ENCODE results near the gene HSPA8.

Gene HSPA8

GRCh38 chr11:123061403-123062157 lies at the start of gene HSPA8:
Gene HSPA8 (minus strand): TSS chr11:123062136. CDS start chr11:123061324, 812 bp downstream.
- Histone ChIP-seq H3K27ac (peak within 1 kb of the TSS; percentile 100), H3K36me3 (peaks cover 48% of the 10 kb centered on the region), H3K4me3 (peak within 1 kb of the TSS; percentile 91), H4K20me1 (peaks cover 53% of the 10 kb centered on the region), H3K4me1 (peaks cover 66% of the 10 kb centered on the region), H3K27me3 (no peaks in the 10 kb centered on the region), H3K9me3 (no peaks in the 10 kb centered on the region), H3K9ac (peak within 1 kb of the TSS; percentile 99), H3K4me2 (peak within 1 kb of the TSS; percentile 95)
- no peak for TF ChIP-seq Cebpa-rat (IDR thresholded peaks at IDR 0.05)

- Histone ChIP-seq H3K4me1 (peaks cover 11% of the 10 kb centered on the region), H3K4me3 (no peak overlapping the region), H3K36me3 (no peaks in the 10 kb centered on the region), H3K4me2 (no peak overlapping the region), H4K20me1 (no peaks in the 10 kb centered on the region), H3K27ac (no peak overlapping the region), H3K9me3 (peaks cover 8% of the 10 kb centered on the region; the same call in 1 of the 2 replicates), H3K9ac (no peak overlapping the region), H3K27me3 (no peaks in the 10 kb centered on the region)
- no peak for TF ChIP-seq Cebpa-rat (IDR thresholded peaks at IDR 0.05)
Observed at GRCh38 chr11:123111465-123111864, 49.5 kb upstream of the HSPA8 start.

GRCh38 chr11:123110397-123110796 lies 48.5 kb upstream of the HSPA8 start:
- Histone ChIP-seq H3K4me3 (no peak overlapping the region), H3K27ac (no peak overlapping the region), H4K20me1 (no peaks in the 10 kb centered on the region), H3K27me3 (no peaks in the 10 kb centered on the region), H3K9ac (no peak overlapping the region), H3K4me2 (peak overlapping the region; percentile 41; the same call in 1 of the 2 replicates), H3K36me3 (no peaks in the 10 kb centered on the region), H3K9me3 (0 out of 2 replicates have a peak, but pooled peaks cover under 1% of the 10 kb centered on the region), H3K4me1 (peaks cover 17% of the 10 kb centered on the region)
- TF ChIP-seq Cebpa-rat (IDR thresholded peaks at IDR 0.05): no peak

- Histone ChIP-seq H3K27ac (no peak overlapping the region), H3K4me2 (no peak overlapping the region), H4K20me1 (no peaks in the 10 kb centered on the region), H3K9me3 (no peaks in the 10 kb centered on the region), H3K9ac (no peak overlapping the region), H3K27me3 (no peaks in the 10 kb centered on the region), H3K4me1 (peaks cover 39% of the 10 kb centered on the region), H3K36me3 (no peaks in the 10 kb centered on the region), H3K4me3 (no peak overlapping the region)
- TF ChIP-seq Cebpa-rat (IDR thresholded peaks at IDR 0.05): no peak
Observed at GRCh38 chr11:123107945-123108495, 46.1 kb upstream of the HSPA8 start.

- Histone ChIP-seq H3K27ac (no peak overlapping the region), H3K4me2 (peak overlapping the region; percentile 48; the same call in 1 of the 2 replicates), H3K4me3 (no peak overlapping the region), H3K36me3 (no peaks in the 10 kb centered on the region), H3K27me3 (no peaks in the 10 kb centered on the region), H3K9me3 (no peaks in the 10 kb centered on the region), H4K20me1 (no peaks in the 10 kb centered on the region), H3K9ac (no peak overlapping the region), H3K4me1 (peaks cover 54% of the 10 kb centered on the region)
- TF ChIP-seq Cebpa-rat (IDR thresholded peaks at IDR 0.05): no peak
Observed at GRCh38 chr11:123104697-123105096, 42.8 kb upstream of the HSPA8 start.

- H3K36me3 ChIP-seq: no peaks in the 10 kb centered on the region
- H4K20me1 ChIP-seq: no peaks in the 10 kb centered on the region
- no peak overlapping the region for H3K9ac ChIP-seq
- H3K9me3 ChIP-seq: no peaks in the 10 kb centered on the region
- H3K27ac ChIP-seq: peak overlapping the region; percentile 26; the same call in 1 of the 2 replicates
- no peaks in the 10 kb centered on the region for H3K27me3 ChIP-seq
- peak overlapping the region; percentile 48 for H3K4me2 ChIP-seq
- H3K4me3 ChIP-seq: no peak overlapping the region
- no peak for TF ChIP-seq Cebpa-rat (IDR thresholded peaks at IDR 0.05)
- H3K4me1 ChIP-seq: peaks cover 54% of the 10 kb centered on the region
Observed at GRCh38 chr11:123103326-123103980, 41.5 kb upstream of the HSPA8 start.

- Histone ChIP-seq H3K4me1 (peaks cover 55% of the 10 kb centered on the region), H3K27me3 (no peaks in the 10 kb centered on the region), H3K4me3 (no peak overlapping the region), H3K4me2 (peak overlapping the region; percentile 80), H3K9ac (peak overlapping the region; percentile 34; the same call in 1 of the 2 replicates), H3K9me3 (no peaks in the 10 kb centered on the region), H3K36me3 (no peaks in the 10 kb centered on the region), H3K27ac (no peak overlapping the region), H4K20me1 (no peaks in the 10 kb centered on the region)
- TF ChIP-seq Cebpa-rat (IDR thresholded peaks at IDR 0.05): no peak
Observed at GRCh38 chr11:123100379-123101085, 38.6 kb upstream of the HSPA8 start.

- Histone ChIP-seq H3K9me3 (no peaks in the 10 kb centered on the region), H3K36me3 (no peaks in the 10 kb centered on the region), H4K20me1 (no peaks in the 10 kb centered on the region), H3K27me3 (no peaks in the 10 kb centered on the region), H3K27ac (no peak overlapping the region), H3K4me1 (peaks cover 42% of the 10 kb centered on the region), H3K9ac (no peak overlapping the region), H3K4me2 (no peak overlapping the region), H3K4me3 (no peak overlapping the region)
- TF ChIP-seq Cebpa-rat (IDR thresholded peaks at IDR 0.05): no peak
Observed at GRCh38 chr11:123098990-123099389, 37.1 kb upstream of the HSPA8 start.

GRCh38 chr11:123093739-123094138 lies 31.8 kb upstream of the HSPA8 start:
- no peaks in the 10 kb centered on the region for H4K20me1 ChIP-seq
- no peak overlapping the region for H3K27ac ChIP-seq
- peaks cover 5% of the 10 kb centered on the region for H3K4me1 ChIP-seq
- no peak overlapping the region for H3K4me3 ChIP-seq
- H3K4me2 ChIP-seq: no peak overlapping the region
- TF ChIP-seq Cebpa-rat (IDR thresholded peaks at IDR 0.05): no peak
- H3K36me3 ChIP-seq: no peaks in the 10 kb centered on the region
- H3K27me3 ChIP-seq: no peaks in the 10 kb centered on the region
- H3K9me3 ChIP-seq: no peaks in the 10 kb centered on the region
- no peak overlapping the region for H3K9ac ChIP-seq

Measured in BLaER1 (cell line).